ENCODE data around the gene MRPL27.

The MRPL27 gene

DNA sequence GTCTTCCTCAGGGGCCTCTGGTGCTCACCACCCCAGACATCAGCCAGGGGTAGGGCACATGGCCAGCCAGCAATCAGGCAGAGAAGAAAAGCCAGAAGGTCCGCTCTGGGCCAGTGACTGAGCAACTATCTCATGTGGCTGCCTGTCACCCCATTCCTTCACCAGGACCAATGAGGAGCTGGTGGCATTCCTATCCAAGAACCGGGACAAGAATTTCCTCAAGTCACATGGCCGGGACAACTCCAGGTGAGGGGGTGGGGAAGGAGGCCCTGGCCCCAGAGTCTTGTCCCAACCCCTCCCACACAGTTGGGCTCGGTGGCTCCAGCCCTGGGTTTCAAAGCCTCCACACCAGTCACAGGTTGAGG lies 17.7 kb downstream of the MRPL27 start:
- peaks cover 45% of the 10 kb centered on the region for H3K36me3 ChIP-seq
- H3K4me3 ChIP-seq (ENCODE audit: low read depth, low read length): no peak overlapping the region
- H3K27me3 ChIP-seq: no peaks in the 10 kb centered on the region
- no peak for TF ChIP-seq CTCF (IDR thresholded peaks at IDR 0.05; ENCODE audit: low read depth, low read length)
- no peaks in the 10 kb centered on the region for H3K9me3 ChIP-seq
- no peak for DNase-seq
- no peaks in the 10 kb centered on the region for H3K4me1 ChIP-seq

DNA sequence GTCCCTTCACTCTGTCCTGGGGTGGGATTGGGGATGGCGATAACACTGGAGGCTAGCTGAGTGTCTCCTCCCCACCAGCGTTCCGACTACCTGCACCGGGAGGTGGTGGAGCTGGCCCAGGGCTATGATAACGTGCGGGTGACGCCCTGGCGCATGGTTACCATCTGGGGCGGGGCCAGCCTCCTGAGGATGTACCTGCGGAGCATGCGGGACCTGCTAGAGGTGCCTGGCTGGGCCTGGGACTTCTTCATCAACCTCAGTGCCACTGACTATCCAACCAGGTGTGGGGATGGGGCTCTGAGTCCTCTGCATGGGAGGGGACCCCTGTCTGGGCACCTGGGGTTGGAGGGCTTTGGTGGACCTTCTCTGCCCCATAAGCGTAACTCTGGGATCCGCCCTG lies 18.2 kb downstream of the MRPL27 start:
- Histone ChIP-seq H3K9me3 (no peaks in the 10 kb centered on the region), H3K27me3 (no peaks in the 10 kb centered on the region), H3K4me3 (ENCODE audit: low read depth, low read length) (no peak overlapping the region), H3K36me3 (peaks cover 45% of the 10 kb centered on the region), H3K4me1 (no peaks in the 10 kb centered on the region)
- no peak for TF ChIP-seq CTCF (IDR thresholded peaks at IDR 0.05; ENCODE audit: low read depth, low read length)
- DNase-seq: no peak

DNA sequence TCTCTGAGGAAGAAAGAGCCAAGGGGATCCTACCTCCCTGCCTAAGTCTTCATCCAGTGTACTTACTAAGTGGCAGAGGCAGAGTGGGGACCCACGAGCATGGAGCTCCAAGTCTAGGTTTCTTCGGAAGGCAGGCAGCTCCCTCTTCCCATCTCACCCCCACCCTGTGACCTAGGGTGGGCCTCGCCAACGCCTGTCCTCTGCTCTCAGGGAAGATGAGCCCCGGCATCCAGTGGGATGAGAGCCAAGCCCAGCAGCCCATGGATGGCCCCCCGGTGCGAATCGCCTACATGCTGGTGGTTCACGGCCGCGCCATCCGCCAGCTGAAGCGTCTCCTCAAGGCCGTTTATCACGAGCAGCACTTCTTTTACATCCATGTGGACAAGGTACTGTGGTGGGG lies 18.8 kb downstream of the MRPL27 start:
- peaks cover 45% of the 10 kb centered on the region for H3K36me3 ChIP-seq
- H3K4me3 ChIP-seq (ENCODE audit: low read depth, low read length): no peak overlapping the region
- no peaks in the 10 kb centered on the region for H3K27me3 ChIP-seq
- TF ChIP-seq CTCF (IDR thresholded peaks at IDR 0.05; ENCODE audit: low read depth, low read length): no peak
- H3K9me3 ChIP-seq: no peaks in the 10 kb centered on the region
- DNase-seq: no peak
- no peaks in the 10 kb centered on the region for H3K4me1 ChIP-seq

DNA sequence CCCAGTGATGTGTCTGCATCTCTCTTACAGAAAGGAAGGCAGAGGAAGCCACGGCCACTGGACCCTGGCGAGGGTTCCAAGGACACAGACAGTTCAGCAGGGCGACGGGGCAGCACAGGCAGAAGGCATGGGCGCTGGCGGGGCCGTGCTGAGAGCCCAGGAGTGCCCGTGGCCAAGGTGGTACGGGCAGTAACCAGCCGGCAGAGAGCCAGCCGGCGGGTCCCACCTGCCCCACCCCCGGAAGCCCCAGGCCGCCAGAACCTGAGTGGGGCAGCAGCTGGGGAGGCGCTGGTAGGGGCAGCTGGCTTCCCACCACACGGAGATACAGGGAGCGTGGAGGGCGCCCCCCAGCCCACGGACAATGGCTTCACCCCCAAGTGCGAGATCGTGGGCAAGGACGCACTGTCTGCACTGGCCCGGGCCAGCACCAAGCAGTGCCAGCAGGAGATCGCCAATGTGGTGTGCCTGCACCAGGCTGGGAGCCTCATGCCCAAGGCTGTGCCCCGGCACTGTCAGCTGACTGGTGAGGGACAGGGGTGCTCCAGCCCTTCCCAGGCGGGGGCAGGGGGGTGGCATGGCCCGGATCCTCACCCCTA lies 19.3 kb downstream of the MRPL27 start:
- H3K4me1 ChIP-seq: no peaks in the 10 kb centered on the region
- no peak for TF ChIP-seq CTCF (IDR thresholded peaks at IDR 0.05; ENCODE audit: low read depth, low read length)

GRCh38 chr17:50352693-50353599 lies 20.0 kb downstream of the MRPL27 start:
- H3K27me3 ChIP-seq: no peaks in the 10 kb centered on the region
- no peaks in the 10 kb centered on the region for H3K4me1 ChIP-seq
- H3K9me3 ChIP-seq: no peaks in the 10 kb centered on the region
- TF ChIP-seq CTCF (IDR thresholded peaks at IDR 0.05; ENCODE audit: low read depth, low read length): no peak
- no peak overlapping the region for H3K4me3 ChIP-seq (ENCODE audit: low read depth, low read length)
- no peak for DNase-seq
- H3K36me3 ChIP-seq: peaks cover 33% of the 10 kb centered on the region

More for the DNA sequence above, 19.3 kb downstream of the MRPL27 start:
- no peaks in the 10 kb centered on the region for H3K9me3 ChIP-seq
- H3K36me3 ChIP-seq: peaks cover 40% of the 10 kb centered on the region
- no peaks in the 10 kb centered on the region for H3K27me3 ChIP-seq
- no peak overlapping the region for H3K4me3 ChIP-seq (ENCODE audit: low read depth, low read length)
- DNase-seq: no peak

Measured in BE2C (cell line).